GM12878 (cell line): Measurements from ENCODE around the gene SLC6A3. TPM values are rescaled to one million over a fixed set of nuclear protein-coding genes. Genes with fewer than 3 reads are reported as not detected.

Experiments used
- ATF2 ChIP-seq: IDR thresholded peaks from 2 replicates; pipeline ENCODE4 v1.6.1; 2012; ENCODE audit warnings: low read length, inconsistent platforms
- ATF3 ChIP-seq: IDR thresholded peaks from 2 replicates; pipeline ENCODE4 v1.6.1; 2011; ENCODE audit warnings: low read depth, mild to moderate bottlenecking, low read length, moderate library complexity, borderline replicate concordance; ENCODE audit errors: extremely low read depth
- ATF7 ChIP-seq: fragments of 450-650 bp; IDR thresholded peaks from 2 replicates; pipeline ENCODE4 v1.6.1; 2016; ENCODE audit warnings: low read depth, mild to moderate bottlenecking
- CHD2 ChIP-seq: IDR thresholded peaks from 2 replicates; pipeline ENCODE4 v1.6.1; 2011; ENCODE audit warnings: low read depth, low read length, improper control_type of control experiment, borderline replicate concordance
- CUX1 ChIP-seq: IDR thresholded peaks from 2 replicates; pipeline ENCODE4 v1.6.1; 2012; ENCODE audit warnings: improper control_type of control experiment, low read depth, low read length; ENCODE audit not compliant: insufficient replicate concordance
- EED ChIP-seq: sonication (generic); IDR thresholded peaks from 2 replicates; pipeline ENCODE4 v1.6.1; 2016; ENCODE audit warnings: antibody characterized with exemption, low read depth
- EGR1 ChIP-seq, 2 experiments: IDR thresholded peaks; 1 replicate in 1 of 2; 2 replicates in 1 of 2; pipeline ENCODE4 v1.6.1; 2011 to 2012; ENCODE audit warnings: low read depth in 2 of 2, low read length in 2 of 2, borderline replicate concordance in 1 of 2, mild to moderate bottlenecking in 1 of 2, moderate library complexity in 1 of 2
- IKZF2 ChIP-seq, 2 experiments: fragments of 450-650 bp; IDR thresholded peaks; 2 replicates each; pipeline ENCODE4 v1.6.1; 2017; ENCODE audit warnings: mild to moderate bottlenecking in 2 of 2, moderate library complexity in 2 of 2
- MTA3 ChIP-seq: IDR thresholded peaks from 2 replicates; pipeline ENCODE4 v1.6.1; 2012; ENCODE audit warnings: low read length, inconsistent platforms, borderline replicate concordance
- TCF12 ChIP-seq: IDR thresholded peaks from 2 replicates; pipeline ENCODE4 v1.6.1; 2011; ENCODE audit warnings: low read depth, mild to moderate bottlenecking, low read length
- YBX1 ChIP-seq: fragments of 450-650 bp; IDR thresholded peaks from 2 replicates; pipeline ENCODE4 v1.6.1; 2016; ENCODE audit warnings: antibody characterized with exemption
- YY1 ChIP-seq: IDR thresholded peaks from 2 replicates; pipeline ENCODE4 v1.6.1; 2011; ENCODE audit warnings: low read depth, mild to moderate bottlenecking, low read length
- ZBTB33 ChIP-seq: fragments of 450-650 bp; IDR thresholded peaks from 2 replicates; pipeline ENCODE4 v1.6.1; 2017; ENCODE audit warnings: mild to moderate bottlenecking
- ZNF592 ChIP-seq: fragments of 450-650 bp; IDR thresholded peaks from 2 replicates; pipeline ENCODE4 v1.6.1; 2017; ENCODE audit warnings: mild to moderate bottlenecking, moderate library complexity
- polyA plus RNA-seq, 11 experiments: library from polyadenylated mRNA; depleted of rRNA in 4 of 11; unstranded in 6 of 11; stranded (reverse) in 5 of 11; fragments of >200 nt; fragmentation: Nextera tagmentation in 4 of 11; fragmentation: Illumina TruSeq in 1 of 11; extraction: Ambion mirVana in 4 of 11; extraction: Trizol in 1 of 11; gene quantifications; 1 replicate in 1 of 11; 2 replicates in 10 of 11; pipeline versions ENCODE4 v1.2.1 to v1.2.3, GENCODE V29; 2011 to 2016; ENCODE audit warnings: inconsistent platforms in 2 of 11, missing spikeins in 2 of 11, low read depth in 1 of 11
- total RNA-seq, 4 experiments: library from RNA; depleted of rRNA in 3 of 4; stranded (reverse); fragments of >200 nt in 3 of 4; fragmentation: Illumina TruSeq in 1 of 4; extraction: Trizol in 1 of 4; gene quantifications; 2 replicates each; pipeline versions ENCODE4 v1.2.1 to v1.2.3, GENCODE V29; 2013 to 2021

The SLC6A3 gene
- total and polyA plus RNA-seq, 10 of the 15 experiments (the other 5 are each of a cell fraction or from before 2014, with no cell fraction given), result 0.01 TPM; not detected in 9

GRCh38 chr5:1490376-1490775 lies 45.1 kb upstream of the SLC6A3 start (continued):
- TF ChIP-seq ZNF592 (no peak), ATF7 (0 out of 2 replicates have a peak, but pooled peaks have one; percentile 9), CUX1 (no peak), YY1 (peak; percentile 42; the same call in 1 of the 2 replicates), EGR1 (IDR thresholded peaks at IDR 0.05; ENCODE audit: borderline replicate concordance in 1 of 2, low read depth in 2 of 2, low read length in 2 of 2) (no peak), CHD2 (no peak), ATF2 (no peak), TCF12 (no peak), IKZF2 (IDR thresholded peaks at IDR 0.05) (peak in 1 of 2 experiments; percentile 17; a peak in 2 of 4 replicates), ATF3 (no peak), EED (peak; percentile 54), YBX1 (no peak), ZBTB33 (no peak), MTA3 (no peak)
